Measurements from ENCODE around the gene TMEM151B. TPM values are rescaled to one million over a fixed set of nuclear protein-coding genes. Genes with fewer than 3 reads are reported as not detected.

TMEM151B gene
- total and polyA plus RNA-seq, 2 of the 13 experiments (the other 11 are each of a cell fraction or from before 2014, with no cell fraction given), result not detected

- TF ChIP-seq ZHX2 (IDR thresholded peaks at IDR 0.05; ENCODE audit: low read depth) (0 out of 2 replicates have a peak, but pooled peaks have one; percentile 53), ZHX2 (CRISPR knock-in tag; IDR thresholded peaks at IDR 0.05; ENCODE audit: borderline replicate concordance) (no peak), ZNF567 (CRISPR knock-in tag; IDR thresholded peaks at IDR 0.05; ENCODE audit: borderline replicate concordance) (no peak; the same call in 1 of the 2 replicates), AGO2 (optimal IDR thresholded peaks at IDR 0.05; ENCODE audit: low read depth, low read length) (peak; percentile 99), DPF2 (CRISPR knock-in tag; IDR thresholded peaks at IDR 0.05; ENCODE audit: borderline replicate concordance, low read depth) (no peak; the same call in 1 of the 2 replicates), KAT8 (CRISPR knock-in tag; IDR thresholded peaks at IDR 0.05) (0 out of 2 replicates have a peak, but pooled peaks have one; percentile 9), ZNF260 (CRISPR knock-in tag; IDR thresholded peaks at IDR 0.05; ENCODE audit: borderline replicate concordance, low read depth) (no peak), ONECUT2 (CRISPR knock-in tag; IDR thresholded peaks at IDR 0.05) (no peak), ZBTB49 (CRISPR knock-in tag; IDR thresholded peaks at IDR 0.05; ENCODE audit: borderline replicate concordance) (no peak)
Observed at GRCh38 chr6:44247338-44248302, 22.6 kb upstream of the TMEM151B start (continued).

All from HepG2 (cell line).